Activated CD8-positive, alpha-beta memory T cell treated with anti-CD3 and anti-CD28 coated beads for 48 hours (primary cell): Measurements from ENCODE around the gene DRD1.
"Not testable (repeated sequence)": the region's sequence is repeated elsewhere in the genome, so short reads cannot be mapped to it uniquely, and the experiment has no call there.

Experiments
- DNase-seq, 3 experiments: peaks; one replicate each; pipeline ENCODE4 v3.0.0-alpha.2; 2020; ENCODE audit warnings: low read depth in 2 of 3, low spot score in 2 of 3

The DRD1 gene

DNA sequence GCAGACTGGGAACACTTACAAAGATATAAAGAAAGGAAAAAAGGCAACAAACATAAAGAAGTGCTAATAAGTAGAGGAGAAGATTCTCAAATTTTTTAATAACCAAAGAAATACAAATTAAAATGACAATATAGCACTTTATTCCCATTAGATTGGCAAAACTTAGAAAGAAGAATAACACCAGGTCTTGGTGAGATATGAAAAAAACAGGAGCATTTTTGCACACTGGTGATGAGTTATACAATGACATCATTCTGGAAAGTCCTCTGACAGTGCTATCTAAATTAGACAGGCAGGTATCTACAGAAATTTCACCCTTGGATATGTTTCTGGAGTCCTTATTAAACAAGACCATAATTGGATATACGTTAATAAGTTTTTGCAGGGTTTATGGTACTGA lies 24.9 kb upstream of the DRD1 start:
- DNase-seq: no peak

DNA sequence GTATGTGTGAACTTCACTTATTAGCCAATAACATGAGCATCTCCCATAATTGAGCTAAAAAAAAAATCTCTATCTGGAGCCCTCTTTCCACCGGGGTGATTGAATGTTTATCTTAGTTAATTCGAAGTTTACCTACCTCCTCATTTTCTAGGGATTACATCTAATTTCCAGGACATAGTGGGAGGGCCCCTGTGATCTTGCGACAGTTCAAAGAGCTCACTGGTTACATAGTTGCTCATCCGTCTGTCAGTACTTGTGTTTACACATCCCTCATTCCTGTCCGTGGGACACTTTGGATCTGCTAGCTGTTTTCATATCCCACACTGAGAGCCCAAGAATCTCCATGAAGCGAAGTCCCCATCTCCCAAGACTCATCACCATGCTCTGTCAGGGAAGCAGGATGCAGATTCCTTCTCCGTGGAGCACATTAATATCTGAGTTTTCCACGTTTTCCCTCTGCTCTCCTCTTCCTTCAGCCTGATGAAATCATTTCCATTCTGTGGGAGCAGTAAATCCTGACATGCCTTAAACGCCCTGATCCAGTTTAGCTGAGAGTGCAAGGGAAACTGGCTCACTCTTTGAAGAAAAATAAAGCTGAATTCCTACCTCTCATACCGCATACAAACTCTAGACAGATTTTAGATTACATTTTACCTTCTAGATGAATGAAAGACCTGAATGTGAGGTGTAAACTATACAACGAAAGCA lies 24.2 kb upstream of the DRD1 start:
- no peak for DNase-seq

DNA sequence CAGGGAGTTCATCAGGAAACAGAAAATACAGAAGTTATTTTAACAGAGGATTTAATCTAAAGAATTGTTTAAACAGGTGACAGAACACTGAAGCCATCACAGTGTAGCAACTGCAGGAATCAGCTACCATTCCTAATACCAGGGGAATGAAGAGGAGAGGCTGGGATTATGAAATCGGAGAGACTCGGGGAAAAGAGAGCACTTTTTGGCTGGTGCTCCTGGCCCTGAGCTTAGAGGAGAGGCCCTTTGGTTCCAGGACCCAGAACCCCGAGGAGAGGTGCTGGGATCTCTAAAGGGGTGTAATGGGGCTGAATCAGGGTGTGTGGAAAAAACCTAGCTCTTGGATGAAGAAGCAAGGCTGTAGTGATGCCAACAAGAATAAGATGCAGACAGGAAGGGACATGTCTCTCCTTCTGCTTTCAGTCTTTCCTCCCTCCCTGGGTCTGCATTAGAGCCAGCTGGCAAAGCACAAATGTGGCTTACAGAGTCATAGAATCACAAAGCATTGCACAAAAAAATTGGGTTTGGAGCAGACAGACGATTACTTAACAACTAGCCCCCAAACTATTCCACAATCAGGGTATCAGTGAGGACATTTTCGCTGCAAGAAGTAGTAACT lies 22.8 kb upstream of the DRD1 start:
- DNase-seq: no peak

DNA sequence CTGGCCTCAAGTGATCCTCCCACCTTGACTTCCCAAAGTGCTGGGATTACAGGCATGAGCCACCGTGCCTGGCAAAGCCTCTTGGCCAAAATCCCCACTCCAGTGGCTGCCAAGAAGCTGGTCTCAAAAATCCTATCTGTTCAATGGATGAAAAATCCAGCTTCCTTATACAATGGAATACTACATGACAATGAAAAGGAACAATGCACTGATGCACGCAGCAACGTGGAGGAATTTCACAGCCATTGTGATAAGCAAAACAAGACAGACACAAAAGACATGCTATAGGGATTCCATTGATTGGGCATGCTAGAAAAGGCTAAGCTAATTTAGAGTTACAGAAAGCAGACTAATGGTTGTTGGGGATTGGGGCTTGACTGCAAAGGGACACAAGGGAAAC lies 21.3 kb upstream of the DRD1 start:
- DNase-seq: no peak

DNA sequence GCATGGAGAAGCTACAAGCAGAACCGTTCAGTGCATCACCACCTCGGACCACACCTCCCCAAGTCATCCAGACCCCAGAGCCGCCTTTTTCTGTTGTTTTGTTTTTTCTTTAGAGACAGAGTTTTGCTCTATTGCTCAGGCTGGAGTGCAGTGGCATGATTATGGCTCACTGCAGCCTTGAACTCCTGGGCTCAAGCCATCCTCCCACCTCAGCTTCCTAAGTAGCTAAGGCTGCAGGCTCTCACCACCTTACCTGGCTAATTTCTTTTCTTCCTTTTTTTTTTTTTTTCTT lies 20.9 kb upstream of the DRD1 start:
- no peak for DNase-seq

DNA sequence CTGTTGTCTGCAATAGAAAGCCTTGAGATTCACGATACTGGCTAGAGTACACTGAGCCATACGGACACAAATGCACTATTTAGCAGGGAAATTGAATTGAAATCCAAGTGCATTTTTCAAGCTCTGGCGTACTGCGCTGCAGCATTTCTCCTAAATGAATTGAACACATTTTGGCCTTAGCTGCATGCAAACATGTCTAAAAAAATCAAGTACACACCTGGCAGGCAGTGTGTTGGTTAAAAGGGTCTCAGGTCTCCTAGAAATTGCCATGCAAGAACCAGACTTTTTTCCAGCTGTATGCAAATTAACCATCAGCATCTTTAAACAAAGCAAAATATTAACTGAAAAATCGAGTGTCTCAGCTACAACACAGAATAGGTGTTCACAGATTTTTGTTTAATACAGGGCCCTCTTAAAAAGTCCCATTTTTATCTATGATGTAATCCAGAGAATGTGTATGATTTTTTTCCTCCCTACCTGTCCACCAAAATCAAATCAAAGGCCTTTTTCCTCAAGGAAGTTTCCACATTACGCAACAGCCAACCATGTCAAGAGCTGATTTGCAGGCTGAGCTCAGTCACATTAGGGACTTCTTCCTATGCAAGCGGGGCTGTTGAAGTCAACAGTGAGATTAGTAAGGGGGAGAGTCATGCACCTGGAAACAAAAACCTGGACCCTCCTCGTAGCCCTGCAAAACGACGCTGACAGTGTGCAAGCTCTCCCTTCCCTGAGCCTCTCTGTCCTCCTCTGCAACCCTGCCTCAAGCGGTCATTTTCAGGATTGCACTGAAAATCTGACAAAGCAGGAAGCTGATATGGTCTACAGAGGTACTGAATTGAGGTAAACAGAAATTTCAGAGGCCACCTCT lies 20.3 kb upstream of the DRD1 start:
- DNase-seq: peak in 2 of 3 experiments; percentile 13 to 42

DNA sequence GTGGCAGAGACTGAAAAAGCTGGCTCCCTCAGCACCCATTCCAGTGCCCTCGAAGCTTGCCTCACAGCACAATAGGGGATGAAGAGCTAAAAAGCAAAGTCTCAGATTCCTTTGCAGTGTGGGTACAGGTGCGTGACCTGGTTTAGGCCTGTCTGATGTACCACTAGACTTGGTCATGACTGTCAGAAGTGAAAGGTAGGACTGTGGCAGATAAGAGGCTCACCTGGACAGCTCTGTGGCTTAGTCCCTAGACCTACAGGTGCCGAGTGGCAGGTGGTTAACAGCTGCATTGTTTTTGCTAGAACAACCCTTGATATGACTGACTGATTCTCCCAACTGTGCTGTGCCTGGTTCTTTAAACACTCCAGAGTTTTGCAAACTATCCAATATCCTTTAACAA lies 19.7 kb upstream of the DRD1 start:
- DNase-seq: no peak

DNA sequence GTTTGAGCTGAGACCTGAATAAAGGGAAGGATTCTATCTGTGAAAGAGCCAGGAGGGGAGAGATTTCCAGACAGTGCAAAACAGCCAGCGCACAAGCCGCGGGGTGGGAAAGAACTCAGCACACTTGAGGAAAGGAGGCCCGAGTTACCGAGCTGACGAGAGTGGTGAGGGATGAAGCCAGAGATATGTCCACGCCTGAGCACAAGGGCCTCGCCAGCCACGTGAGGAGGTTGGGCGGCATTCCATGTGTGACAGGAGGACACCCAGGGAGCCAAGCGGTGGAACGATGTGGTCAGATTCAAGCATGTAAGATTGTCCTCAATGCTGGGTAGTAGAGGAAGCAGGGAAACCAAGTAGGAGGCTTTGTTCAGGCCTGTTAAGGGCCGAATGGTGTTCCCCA lies 17.4 kb upstream of the DRD1 start:
- no peak for DNase-seq

DNA sequence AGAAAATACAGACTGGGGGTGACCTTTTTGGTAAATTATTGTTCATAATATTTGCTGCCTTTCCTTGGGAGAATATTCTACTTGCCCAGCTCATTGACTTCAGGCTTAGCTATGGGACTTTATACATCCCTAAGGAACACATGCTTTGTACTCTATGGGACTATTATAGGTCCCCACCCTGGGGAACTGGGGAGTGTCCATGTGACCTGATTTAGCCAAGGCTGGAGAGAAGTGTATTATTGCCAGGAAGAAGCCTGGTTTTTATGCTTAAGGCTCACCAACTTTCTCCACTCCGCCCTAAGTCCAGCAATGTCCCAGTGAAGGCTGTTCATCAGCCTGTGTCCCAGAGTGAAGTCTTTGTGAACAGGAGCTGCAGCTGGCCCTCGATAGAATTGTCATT lies 16.6 kb upstream of the DRD1 start:
- DNase-seq: no peak

DNA sequence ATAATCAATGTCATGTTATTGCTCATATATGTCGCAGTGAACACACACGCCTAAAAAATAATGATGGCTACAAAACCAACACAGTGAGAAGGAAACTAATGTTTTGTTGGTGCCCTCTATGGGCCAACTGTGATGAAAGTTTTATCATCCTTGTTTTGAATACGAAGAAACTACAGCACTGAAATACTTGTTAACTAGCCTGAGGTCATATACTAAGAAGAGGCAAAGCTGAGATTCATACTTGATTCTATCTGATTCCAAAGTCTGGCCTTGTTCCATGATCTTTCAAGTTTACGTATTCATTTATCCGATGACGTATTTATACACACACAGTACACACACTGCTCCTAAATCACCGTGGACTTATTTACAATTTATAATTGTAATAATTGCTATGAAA lies 16.1 kb upstream of the DRD1 start:
- DNase-seq: no peak

DNA sequence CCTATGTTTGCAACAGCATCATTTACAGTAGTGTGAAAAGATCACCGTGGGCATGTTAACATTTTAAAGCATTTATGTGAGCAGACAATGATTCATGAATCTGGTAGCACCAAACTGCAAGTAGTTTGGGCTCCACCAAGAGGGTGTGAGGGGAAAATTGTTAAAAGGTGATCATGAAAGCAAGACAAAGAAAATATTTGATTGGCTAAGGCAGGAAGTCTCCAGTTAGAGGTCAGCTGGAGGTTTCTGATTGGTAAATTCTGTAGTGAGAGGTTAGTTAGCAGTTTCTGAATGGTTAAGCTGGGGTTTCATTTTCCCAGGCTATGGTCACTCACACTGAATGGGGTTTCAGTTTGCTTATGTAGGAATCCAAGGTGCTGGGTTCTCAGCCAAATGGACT lies 13.5 kb upstream of the DRD1 start:
- DNase-seq: no peak

DNA sequence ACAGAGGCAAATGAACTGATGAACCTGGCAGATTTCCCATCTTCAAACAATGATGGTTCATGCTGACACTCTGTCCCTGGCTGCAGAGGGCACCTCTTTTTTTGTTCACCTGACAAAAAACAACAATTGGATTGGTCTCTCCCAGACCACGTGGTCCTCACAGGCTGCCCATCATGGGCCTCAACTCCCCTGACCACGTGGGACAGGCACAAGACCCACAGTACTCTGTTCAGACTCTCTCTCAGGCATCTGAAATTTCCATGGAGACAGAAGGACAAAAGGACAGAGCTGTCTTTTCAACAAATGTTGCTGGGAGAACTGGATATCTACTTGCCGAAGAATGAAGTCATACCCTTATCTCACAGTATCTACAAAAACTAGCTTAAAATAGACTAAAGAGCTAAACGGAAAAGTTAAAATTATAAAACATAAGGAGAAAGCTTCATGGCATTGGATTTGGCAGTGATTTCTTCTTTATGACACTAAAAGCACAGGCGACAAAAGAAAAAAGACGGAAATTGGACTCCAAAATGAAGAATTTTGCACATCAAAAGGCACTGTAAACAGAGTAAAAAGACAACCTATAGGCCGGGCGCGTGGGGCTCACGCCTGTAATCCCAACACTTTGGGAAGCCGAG lies 12.2 kb upstream of the DRD1 start:
- DNase-seq: no peak

DNA sequence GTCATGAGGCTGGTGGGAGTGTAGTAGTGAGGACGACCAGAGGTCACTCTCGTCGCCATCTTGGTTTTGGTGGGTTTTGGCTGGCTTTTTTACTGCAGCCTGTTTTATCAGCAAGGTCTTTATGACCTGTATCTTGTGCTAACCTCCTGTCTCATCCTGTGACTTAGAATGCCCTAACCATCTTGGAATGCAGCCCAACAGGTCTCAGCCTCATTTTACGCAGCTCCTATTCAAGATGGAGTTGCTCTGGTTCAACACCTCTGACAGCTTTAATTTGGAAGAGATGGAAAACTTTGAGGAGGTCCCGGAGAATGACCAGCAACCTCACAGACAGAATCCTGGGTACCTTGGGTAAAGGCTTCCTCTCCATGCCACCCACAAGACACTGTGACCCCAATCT lies 10.4 kb upstream of the DRD1 start:
- DNase-seq: not testable (repeated sequence)

DNA sequence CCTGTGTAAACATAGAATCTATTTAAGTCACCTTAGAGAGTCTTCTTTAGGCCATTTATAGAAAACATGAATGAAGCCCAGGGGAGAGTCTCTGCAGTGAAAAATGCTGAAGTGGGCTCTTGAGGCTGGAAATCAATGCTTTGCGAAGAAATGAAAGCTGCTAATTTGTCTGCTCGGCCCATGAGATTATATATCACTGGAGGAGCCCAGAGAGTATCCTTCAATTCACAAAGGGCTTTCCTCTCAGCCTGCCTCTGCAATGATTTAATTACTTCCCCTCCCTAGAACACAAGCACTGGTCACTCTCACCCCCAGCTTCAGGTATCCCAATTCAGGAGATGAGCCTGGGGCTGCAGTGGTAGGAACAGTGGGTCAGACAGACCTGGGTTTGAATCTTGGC lies 8.2 kb upstream of the DRD1 start:
- no peak for DNase-seq

DNA sequence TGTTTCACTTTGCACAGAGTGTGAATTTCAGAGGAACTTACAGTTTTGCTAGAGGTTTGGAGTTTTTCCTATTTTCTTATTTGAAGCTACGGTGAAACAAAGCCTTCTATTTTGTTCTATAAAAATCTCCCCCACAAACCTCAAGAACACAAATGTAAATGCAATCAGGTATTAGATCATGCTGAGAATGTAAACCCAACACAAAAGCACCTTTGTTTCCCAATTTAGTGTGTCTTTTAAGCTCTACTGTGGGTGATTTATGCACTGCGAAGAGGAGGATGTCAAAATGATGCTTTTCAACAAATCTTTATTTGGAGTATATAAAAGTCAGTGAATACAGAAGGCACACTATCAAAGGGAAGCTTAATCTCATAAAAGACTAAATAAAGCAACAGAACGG lies 4.3 kb upstream of the DRD1 start:
- DNase-seq: no peak

DNA sequence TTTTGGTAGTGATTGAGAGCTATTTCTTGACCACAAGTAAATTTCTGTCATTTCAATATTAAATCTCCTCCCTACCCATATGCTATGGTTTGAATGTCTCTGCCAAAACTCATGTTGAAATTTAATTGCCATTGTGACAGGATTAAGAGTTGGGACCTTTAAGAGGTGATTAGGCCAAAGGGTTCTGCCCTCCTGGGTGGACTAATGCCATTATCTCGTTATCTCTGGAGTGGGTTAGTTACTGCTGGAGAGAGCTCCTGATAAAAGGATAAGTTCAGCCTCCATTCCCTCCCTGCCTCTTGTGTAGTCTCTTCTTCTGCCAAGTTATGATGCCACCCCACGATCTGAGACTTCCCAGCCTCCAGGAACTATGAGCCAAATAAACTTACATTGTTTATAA lies 3.6 kb upstream of the DRD1 start:
- DNase-seq: no peak

DNA sequence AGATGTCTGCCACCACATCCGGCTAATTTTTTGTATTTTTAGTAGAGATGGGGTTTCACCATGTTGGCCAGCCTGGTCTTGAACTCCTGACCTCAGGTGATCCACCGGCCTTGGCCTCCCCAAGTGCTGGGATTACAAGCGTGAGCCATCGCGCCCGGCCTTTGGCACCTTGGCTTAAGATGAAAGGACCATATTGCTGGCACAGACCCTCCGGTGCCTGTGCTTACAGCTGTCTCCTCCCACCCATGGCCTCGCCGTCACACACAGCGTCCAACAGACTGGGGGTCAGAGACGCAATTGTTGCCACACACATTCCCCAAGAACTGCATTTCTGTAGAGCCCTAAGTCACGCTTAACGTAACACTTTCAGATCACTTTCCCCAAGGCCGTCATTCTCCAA lies 2.4 kb upstream of the DRD1 start:
- DNase-seq: not testable (repeated sequence)

DNA sequence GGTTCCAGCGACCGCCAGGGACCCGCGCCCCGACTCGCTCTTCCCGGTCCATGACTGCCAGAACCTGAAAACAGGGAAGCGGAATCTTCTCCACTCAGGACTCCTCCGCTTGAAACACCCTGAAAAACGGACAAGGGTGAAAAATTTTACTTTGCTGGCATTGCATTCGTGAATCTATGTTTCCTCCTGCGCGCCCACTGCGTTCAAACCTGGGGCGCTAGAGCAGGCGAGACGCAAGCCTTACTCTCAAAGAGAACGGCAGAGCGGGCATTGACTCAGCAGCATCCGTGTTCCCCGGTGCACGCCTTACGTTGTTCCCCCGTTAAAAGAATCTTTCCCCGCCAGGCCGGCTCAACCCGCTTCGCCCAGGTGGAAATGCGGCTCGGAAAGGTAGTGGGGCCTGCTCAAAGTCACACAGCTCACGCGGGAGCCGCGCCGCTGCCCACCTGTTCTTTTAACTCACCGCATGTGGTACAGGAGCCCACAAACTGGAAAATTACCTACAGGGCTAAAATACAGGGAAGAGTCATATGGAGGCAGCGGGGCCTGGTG lies 999 bp upstream of the DRD1 start:
- no peak for DNase-seq

DNA sequence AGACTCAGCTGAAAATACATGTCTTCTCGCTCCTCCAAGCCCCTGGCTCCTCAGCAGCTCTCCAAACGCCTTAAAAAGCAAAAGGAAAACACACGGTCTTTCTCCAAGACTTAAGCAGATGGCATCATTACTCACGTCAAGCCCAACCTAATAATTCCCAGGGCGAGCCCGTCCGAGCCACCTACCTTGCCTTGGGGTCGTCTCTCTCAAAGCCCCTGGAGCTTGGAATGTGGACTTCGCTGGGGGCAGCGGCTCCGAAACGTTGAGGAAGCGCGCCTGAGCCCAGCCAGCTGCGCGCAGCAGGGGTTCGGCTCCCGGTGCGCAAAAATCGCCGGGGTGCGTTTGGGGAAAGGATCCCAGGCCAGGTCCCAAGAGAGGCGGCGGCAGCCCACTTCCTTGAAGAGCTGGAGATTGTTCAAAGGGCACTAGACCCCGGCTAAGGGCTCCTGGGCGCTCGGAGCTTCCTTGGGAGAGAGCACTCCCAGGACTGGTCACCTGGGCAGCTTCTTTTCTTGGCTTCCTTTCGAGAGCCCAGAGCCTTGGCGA lies 395 bp downstream of the DRD1 start:
- no peak for DNase-seq

DNA sequence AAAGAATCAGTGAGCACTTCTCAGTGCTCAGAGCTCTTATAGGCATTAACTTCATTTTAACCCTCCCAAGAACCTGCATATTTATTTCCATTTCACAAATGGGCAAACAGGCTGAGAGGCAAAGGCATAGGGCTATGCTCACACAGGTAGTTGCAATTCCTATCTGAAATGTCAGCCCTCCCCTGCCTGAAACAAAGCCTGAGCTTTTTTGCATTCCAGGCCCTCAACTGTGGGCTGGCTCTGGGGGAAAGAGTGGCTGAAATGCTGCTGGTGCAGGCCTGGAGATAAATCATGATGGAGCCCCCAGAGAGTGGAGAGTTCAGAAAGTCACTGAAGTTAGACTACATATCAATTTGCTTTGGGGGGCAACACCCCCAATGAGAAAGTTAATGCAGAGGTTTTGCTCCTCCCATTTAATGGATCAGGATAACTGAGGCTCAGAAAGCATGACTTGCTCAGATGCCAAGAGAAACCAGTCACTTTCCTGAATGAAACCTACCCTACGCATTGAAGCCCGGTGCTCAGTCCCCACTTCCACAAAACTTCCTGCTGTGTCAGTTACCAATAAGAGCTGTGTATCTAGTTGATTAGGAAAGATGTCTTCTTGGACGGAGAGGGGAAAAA lies 5.6 kb downstream of the DRD1 start:
- DNase-seq: no peak

DNA sequence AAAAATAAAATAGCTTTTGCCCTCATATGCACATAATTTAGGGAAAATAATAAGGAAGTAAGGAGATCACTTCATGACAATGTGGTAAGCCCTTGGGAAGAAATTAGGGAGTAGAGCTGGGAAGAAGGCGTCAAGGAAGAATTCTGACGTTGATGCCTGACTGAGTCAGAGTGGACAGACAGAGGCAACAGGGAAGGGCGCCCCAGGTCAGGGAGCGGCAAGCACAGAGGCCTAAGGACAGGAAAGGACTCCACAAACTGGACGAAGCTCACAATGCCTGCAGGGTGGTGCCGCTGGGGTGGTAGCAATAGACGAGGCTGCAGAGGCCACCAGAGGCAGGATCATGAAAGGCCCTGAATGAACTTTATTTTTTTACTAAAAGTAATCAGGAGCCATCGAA lies 7.6 kb downstream of the DRD1 start:
- DNase-seq: no peak
